ENCODE measurements around the gene CAVIN3. TPM values are rescaled to one million over a fixed set of nuclear protein-coding genes. Genes with fewer than 3 reads are reported as not detected.
A peak's percentile ranks its signal among the peaks of the same experiment; 100 is the strongest.

Gene CAVIN3
- total RNA-seq, 4 donors from 2014 or later = 12.9 to 53.6 (median 34.1) TPM

GRCh38 chr11:6323291-6323905, 3.1 kb upstream of the CAVIN3 start:
- Histone ChIP-seq H3K27ac (no peak overlapping the region), H3K36me3 (no peaks in the 10 kb centered on the region), H3K27me3 (no peaks in the 10 kb centered on the region), H3K4me3 (no peak overlapping the region), H3K9me3 (no peaks in the 10 kb centered on the region), H3K4me1 (peaks cover 17 to 23% of the 10 kb centered on the region in 2 donors)
- in situ Hi-C loops (cut with MboI; ENCODE audit: low sequenced_read_pairs in 4 of 4) = loop anchor here in 1 of 4 donors (25.0 kb wide), 1 partner anchor 311 kb away; the partner anchor contains the start of gene OR56A4
- DNase-seq (no peak), ATAC-seq (no peak)
- intact Hi-C loops (cut with DNase I; ENCODE audit: low total_unique reads) = loop anchor here (5.0 to 10.0 kb wide), 2 partner anchors 294 to 639 kb away; partner anchors contain the start of genes TPP1, TRIM22 and TRIM5
- TF ChIP-seq POLR2A (IDR thresholded peaks at IDR 0.05) = no peak
- TF ChIP-seq CTCF (IDR thresholded peaks at IDR 0.05 in 4 of 5, conservative IDR thresholded peaks at IDR 0.05 in 1 of 5) = no peak

GRCh38 chr11:6321961-6322362, 1.7 kb upstream of the CAVIN3 start:
- Histone ChIP-seq H3K27ac (peak overlapping the region; percentile 89 to 96 (median 94)), H3K4me1 (peaks cover 17 to 26% of the 10 kb centered on the region in 2 donors), H3K27me3 (no peaks in the 10 kb centered on the region), H3K36me3 (no peaks in the 10 kb centered on the region), H3K4me3 (no peak overlapping the region), H3K9me3 (no peaks in the 10 kb centered on the region)
- DNase-seq = no peak
- intact Hi-C loops (cut with DNase I; ENCODE audit: low total_unique reads) = loop anchor here (5.0 to 10.0 kb wide), 2 partner anchors 295 to 637 kb away; partner anchors contain the start of genes TPP1, TRIM22 and TRIM5
- in situ Hi-C loops (cut with MboI; ENCODE audit: low sequenced_read_pairs in 4 of 4) = loop anchor here in 1 of 4 donors (25.0 kb wide), 1 partner anchor 310 kb away; the partner anchor contains the start of gene OR56A4
- no peak for ATAC-seq
- TF ChIP-seq POLR2A (IDR thresholded peaks at IDR 0.05) = no peak
- TF ChIP-seq CTCF (IDR thresholded peaks at IDR 0.05 in 4 of 5, conservative IDR thresholded peaks at IDR 0.05 in 1 of 5) = no peak

GRCh38 chr11:6321356-6321755, 1.1 kb upstream of the CAVIN3 start:
- Histone ChIP-seq H3K27me3 (no peaks in the 10 kb centered on the region), H3K36me3 (no peaks in the 10 kb centered on the region), H3K27ac (peak overlapping the region; percentile 89 to 96 (median 94)), H3K4me1 (peaks cover 17 to 23% of the 10 kb centered on the region in 2 donors), H3K9me3 (no peaks in the 10 kb centered on the region), H3K4me3 (peak overlapping the region; percentile 58 to 84 (median 62))
- in situ Hi-C loops (cut with MboI; ENCODE audit: low sequenced_read_pairs in 4 of 4) (loop anchor here in 1 of 4 donors (25.0 kb wide), 1 partner anchor 309 kb away; the partner anchor contains the start of gene OR56A4), intact Hi-C loops (cut with DNase I; ENCODE audit: low total_unique reads) (loop anchor here (5.0 to 10.0 kb wide), 2 partner anchors 296 to 637 kb away; partner anchors contain the start of genes TPP1, TRIM22 and TRIM5)
- DNase-seq (no peak), ATAC-seq (no peak)
- TF ChIP-seq POLR2A (IDR thresholded peaks at IDR 0.05) (no peak), CTCF (IDR thresholded peaks at IDR 0.05 in 4 of 5, conservative IDR thresholded peaks at IDR 0.05 in 1 of 5) (no peak)

- peak; percentile 77 to 83 for ATAC-seq
- TF ChIP-seq POLR2A (IDR thresholded peaks at IDR 0.05) = peak; percentile 5 to 27
- TF ChIP-seq CTCF (IDR thresholded peaks at IDR 0.05 in 4 of 5, conservative IDR thresholded peaks at IDR 0.05 in 1 of 5) = no peak
- Histone ChIP-seq H3K36me3 (no peaks in the 10 kb centered on the region), H3K27me3 (no peaks in the 10 kb centered on the region), H3K9me3 (no peaks in the 10 kb centered on the region), H3K4me1 (peaks cover 22 to 28% of the 10 kb centered on the region in 2 donors), H3K27ac (peak overlapping the region; percentile 89 to 96 (median 94)), H3K4me3 (peak overlapping the region; percentile 58 to 84 (median 62))
- intact Hi-C loops (cut with DNase I; ENCODE audit: low total_unique reads) (loop anchor here (1.0 to 10.0 kb wide), 6 partner anchors 42 to 635 kb away; partner anchors contain the start of genes ARFIP2, FHIP1B, TIMM10B and TPP1), in situ Hi-C loops (cut with MboI; ENCODE audit: low sequenced_read_pairs in 4 of 4) (loop anchor here in 1 of 4 donors (25.0 kb wide), 1 partner anchor 308 kb away; the partner anchor contains the start of gene OR56A4)
- peak; percentile 84 to 85 for DNase-seq
Observed at GRCh38 chr11:6319704-6320410, 444 bp downstream of the CAVIN3 start.
